ENCODE results near the gene A1CF.

The A1CF gene

GRCh38 chr10:50862719-50863118 lies 22.7 kb downstream of the A1CF start:
- no peak for DNase-seq (ENCODE audit: low read depth)

GRCh38 chr10:50861370-50861769 lies 24.1 kb downstream of the A1CF start:
- no peak for DNase-seq (ENCODE audit: low read depth)

- DNase-seq (ENCODE audit: low read depth), result no peak
Measured at GRCh38 chr10:50857579-50857978, 27.8 kb downstream of the A1CF start.

- no peak for DNase-seq (ENCODE audit: low read depth)
Measured at GRCh38 chr10:50855461-50855860, 30.0 kb downstream of the A1CF start.

GRCh38 chr10:50855015-50855414 lies 30.4 kb downstream of the A1CF start:
- no peak for DNase-seq (ENCODE audit: low read depth)

- no peak for DNase-seq (ENCODE audit: low read depth)
Measured at GRCh38 chr10:50853557-50853956, 31.9 kb downstream of the A1CF start.

- DNase-seq (ENCODE audit: low read depth), result no peak
Measured at GRCh38 chr10:50851884-50852671, 33.3 kb downstream of the A1CF start.

- no peak for DNase-seq (ENCODE audit: low read depth)
Measured at GRCh38 chr10:50850578-50851230, 34.7 kb downstream of the A1CF start.

- DNase-seq (ENCODE audit: low read depth), result no peak
Measured at GRCh38 chr10:50846753-50847152, 38.7 kb downstream of the A1CF start.

GRCh38 chr10:50837095-50837494 lies 48.3 kb downstream of the A1CF start:
- DNase-seq (ENCODE audit: low read depth), result no peak

- no peak for DNase-seq (ENCODE audit: low read depth)
Measured at GRCh38 chr10:50832171-50832751, 53.2 kb downstream of the A1CF start.

- no peak for DNase-seq (ENCODE audit: low read depth)
Measured at GRCh38 chr10:50830066-50830465, 55.4 kb downstream of the A1CF start.

GRCh38 chr10:50824782-50825181 lies 60.6 kb downstream of the A1CF start:
- no peak for DNase-seq (ENCODE audit: low read depth)

- DNase-seq (ENCODE audit: low read depth), result no peak
Measured at GRCh38 chr10:50823789-50824188, 61.6 kb downstream of the A1CF start.

- DNase-seq (ENCODE audit: low read depth), result no peak
Measured at GRCh38 chr10:50809596-50809995, 75.8 kb downstream of the A1CF start.

GRCh38 chr10:50807851-50808776 lies 77.3 kb downstream of the A1CF start:
- DNase-seq (ENCODE audit: low read depth), result no peak

GRCh38 chr10:50805981-50806622 lies 79.3 kb downstream of the A1CF start:
- DNase-seq (ENCODE audit: low read depth), result no peak

GRCh38 chr10:50799595-50799994 lies 85.8 kb downstream of the A1CF start:
- no peak for DNase-seq (ENCODE audit: low read depth)

GRCh38 chr10:50798297-50798696 lies 87.1 kb downstream of the A1CF start:
- no peak for DNase-seq (ENCODE audit: low read depth)

- DNase-seq (ENCODE audit: low read depth), result no peak
Measured at GRCh38 chr10:50796693-50797092, 88.7 kb downstream of the A1CF start.

- DNase-seq (ENCODE audit: low read depth), result no peak
Measured at GRCh38 chr10:50794490-50794889, 90.9 kb downstream of the A1CF start.

Measured in activated T-cell treated with anti-CD3 and anti-CD28 coated beads for 1 hour (primary cell).